Measurements from ENCODE around the gene MOV10L1. TPM values are rescaled to one million over a fixed set of nuclear protein-coding genes. Genes with fewer than 3 reads are reported as not detected.

Gene MOV10L1
- total and polyA plus RNA-seq, 2 donors (not counting 3 experiments of a cell fraction or from before 2014, with no cell fraction given), result 27.6 to 37.6 TPM

DNA sequence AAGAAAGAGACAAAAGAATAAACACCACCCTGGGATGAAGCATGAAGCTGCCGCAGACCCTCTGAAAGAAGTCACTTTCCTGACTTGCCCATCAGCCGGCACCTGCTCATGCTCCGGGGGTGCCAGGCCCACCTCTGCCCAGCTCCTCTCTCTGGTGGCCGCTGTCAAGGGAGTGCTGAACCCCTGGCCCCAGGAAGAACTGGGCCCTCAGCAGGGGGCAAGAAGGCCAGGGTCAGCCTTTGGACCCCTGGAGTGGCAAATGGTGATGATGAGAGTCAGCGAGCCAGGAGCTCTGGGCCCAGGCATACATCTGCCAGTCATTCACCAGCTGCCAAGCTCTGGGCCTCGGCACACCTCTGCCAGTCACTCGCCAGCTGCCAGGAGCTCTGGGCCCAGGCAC, 49.1 kb upstream of the MOV10L1 start:
- no peak for DNase-seq (ENCODE audit: low read depth, low spot score)
- intact Hi-C loops (cut with micrococcal nuclease) (no loop called here), dilution Hi-C loops (cut with MboI; ENCODE audit: extremely low pct_ligation_motif_present, low sequenced_read_pairs) (no loop called here)
- H3K4me3 ChIP-seq (replicated peaks in 1 of 3; ENCODE audit: insufficient read depth in 1 of 3, low read depth in 1 of 3, low read length in 3 of 3), result no peak overlapping the region
- no peak overlapping the region for H3K27ac ChIP-seq (ENCODE audit: insufficient read depth, low read depth, low read length)
- H3K4me1 ChIP-seq (ENCODE audit: control insufficient read depth, extremely low read depth, insufficient read depth, low read length), result no peaks in the 10 kb centered on the region
- BruUV-seq (replicated peaks), result no TSS peak
- no peaks in the 10 kb centered on the region for H3K79me2 ChIP-seq (ENCODE audit: control insufficient read depth, insufficient read depth, low read length)
- CTCF ChIA-PET, result interaction anchor here (2.0 kb wide), 1 partner anchor 10 kb away, joined by 8 read pairs; no protein-coding TSS in a partner anchor
- no peak for FAIRE-seq
- no peaks in the 10 kb centered on the region for H4K20me1 ChIP-seq (replicated peaks; ENCODE audit: control insufficient read depth, extremely low read depth, insufficient read depth, low read length)
- H3K9ac ChIP-seq (replicated peaks; ENCODE audit: extremely low read depth, insufficient read depth, low read length), result no peak overlapping the region
- no peaks in the 10 kb centered on the region for H3K9me1 ChIP-seq (replicated peaks; ENCODE audit: control insufficient read depth, extremely low read depth, insufficient read depth, low read length)
- H3K27me3 ChIP-seq (ENCODE audit: control insufficient read depth in 2 of 2, insufficient read depth in 2 of 2, low read length in 2 of 2), result no peaks in the 10 kb centered on the region
- H2AFZ ChIP-seq (ENCODE audit: low read depth, low read length), result no peak overlapping the region
- TF ChIP-seq JUN (IDR thresholded peaks at IDR 0.05; ENCODE audit: borderline replicate concordance, insufficient read depth, insufficient read length, low read depth) (no peak), MAX (IDR thresholded peaks at IDR 0.05; ENCODE audit: insufficient read depth, insufficient read length) (no peak), FOS (IDR thresholded peaks at IDR 0.05; ENCODE audit: borderline replicate concordance, insufficient read depth, low read length) (no peak), MYC (IDR thresholded peaks at IDR 0.05; ENCODE audit: low read depth, low read length) (no peak), POLR2A (IDR thresholded peaks at IDR 0.05; ENCODE audit: low read depth, low read length) (no peak), EZH2 (IDR thresholded peaks at IDR 0.05; ENCODE audit: borderline replicate concordance, low read depth, low read length, severe bottlenecking) (no peak), GATA2 (IDR thresholded peaks at IDR 0.05; ENCODE audit: insufficient read depth, insufficient read length, low read depth, low read length) (no peak), POLR2AphosphoS5 (IDR thresholded peaks at IDR 0.05; ENCODE audit: insufficient read depth, low read depth, low read length) (no peak)
- TF ChIP-seq, protein P1, sequence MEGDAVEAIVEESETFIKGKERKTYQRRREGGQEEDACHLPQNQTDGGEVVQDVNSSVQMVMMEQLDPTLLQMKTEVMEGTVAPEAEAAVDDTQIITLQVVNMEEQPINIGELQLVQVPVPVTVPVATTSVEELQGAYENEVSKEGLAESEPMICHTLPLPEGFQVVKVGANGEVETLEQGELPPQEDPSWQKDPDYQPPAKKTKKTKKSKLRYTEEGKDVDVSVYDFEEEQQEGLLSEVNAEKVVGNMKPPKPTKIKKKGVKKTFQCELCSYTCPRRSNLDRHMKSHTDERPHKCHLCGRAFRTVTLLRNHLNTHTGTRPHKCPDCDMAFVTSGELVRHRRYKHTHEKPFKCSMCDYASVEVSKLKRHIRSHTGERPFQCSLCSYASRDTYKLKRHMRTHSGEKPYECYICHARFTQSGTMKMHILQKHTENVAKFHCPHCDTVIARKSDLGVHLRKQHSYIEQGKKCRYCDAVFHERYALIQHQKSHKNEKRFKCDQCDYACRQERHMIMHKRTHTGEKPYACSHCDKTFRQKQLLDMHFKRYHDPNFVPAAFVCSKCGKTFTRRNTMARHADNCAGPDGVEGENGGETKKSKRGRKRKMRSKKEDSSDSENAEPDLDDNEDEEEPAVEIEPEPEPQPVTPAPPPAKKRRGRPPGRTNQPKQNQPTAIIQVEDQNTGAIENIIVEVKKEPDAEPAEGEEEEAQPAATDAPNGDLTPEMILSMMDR (IDR thresholded peaks at IDR 0.05; ENCODE audit: extremely low read depth in 1 of 2, insufficient read depth in 1 of 2, low read depth in 1 of 2, low read length in 2 of 2), result no peak
- H3K36me3 ChIP-seq (ENCODE audit: control insufficient read depth in 2 of 2, extremely low read depth in 1 of 2, insufficient read depth in 2 of 2, low read length in 2 of 2), result no peaks in the 10 kb centered on the region
- H3K4me2 ChIP-seq (ENCODE audit: insufficient read depth, low read length), result no peak overlapping the region
- POLR2A ChIA-PET, result no interaction called here
- no peaks in the 10 kb centered on the region for H3K9me3 ChIP-seq (replicated peaks; ENCODE audit: control insufficient read depth, insufficient read depth, low read length)

Data from endothelial cell of umbilical vein (primary cell).